ENCODE results near the gene U2AF2. TPM values are rescaled to one million over a fixed set of nuclear protein-coding genes. Genes with fewer than 3 reads are reported as not detected.

U2AF2 gene
- total RNA-seq = 121 and 156 TPM in 2 replicates

GRCh38 chr19:55654868-55655647 is at the start of gene U2AF2:
TSS of gene U2AF2 (plus strand) at chr19:55655035. CDS start at chr19:55655105, 70 bp downstream.

GRCh38 chr19:55605637-55606470 is 49.0 kb upstream of the U2AF2 start, which contains the start of gene ZNF865:
TSS of gene ZNF865 (plus strand) at chr19:55605647. CDS start at chr19:55613619, 7,972 bp downstream.

GRCh38 chr19:55624109-55625003 is 30.5 kb upstream of the U2AF2 start, which contains the start of gene ZNF784:
TSS of gene ZNF784 (minus strand) at chr19:55624566. CDS start at chr19:55624561, 5 bp downstream.

GRCh38 chr19:55640577-55641425 is 14.0 kb upstream of the U2AF2 start, which contains the start of gene ZNF580:
TSS of gene ZNF580 (plus strand) at chr19:55641002. CDS start at chr19:55642509, 1,507 bp downstream.

GRCh38 chr19:55643003-55643886 is 11.6 kb upstream of the U2AF2 start, which contains the start of gene ZNF581:
TSS of gene ZNF581 (plus strand) at chr19:55643649. CDS start at chr19:55644572, 923 bp downstream.

GRCh38 chr19:55647732-55648584 is 6.9 kb upstream of the U2AF2 start, which contains the start of gene CCDC106:
TSS of gene CCDC106 (plus strand) at chr19:55648212. CDS start at chr19:55649047, 835 bp downstream.

GRCh38 chr19:55674841-55675660 is 20.2 kb downstream of the U2AF2 start, which contains the start of gene EPN1:
TSS of gene EPN1 (plus strand) at chr19:55675226. CDS start at chr19:55678628, 3,402 bp downstream.

Other genes with a start within 250 kb of the U2AF2 start
- gene UBE2S, start 247.2 kb upstream of the U2AF2 start, total RNA-seq = 26.8 and 37.9 TPM in 2 replicates
- not detected in 2 replicates for gene SHISA7, start 211.7 kb upstream of the U2AF2 start, total RNA-seq
- 34.8 and 39.6 TPM in 2 replicates for gene ISOC2, start 193.4 kb upstream of the U2AF2 start, total RNA-seq
- gene C19orf85, start 190.3 kb upstream of the U2AF2 start, total RNA-seq = not detected in 2 replicates
- gene ZNF628, start 178.4 kb upstream of the U2AF2 start, total RNA-seq = 1.4 and 4.4 TPM in 2 replicates
- 2.1 and 2.7 TPM in 2 replicates for gene NAT14, start 169.8 kb upstream of the U2AF2 start, total RNA-seq
- 0.36 TPM in 1 of 2 replicates, not detected in the other for gene SSC5D, start 166.6 kb upstream of the U2AF2 start, total RNA-seq
- not detected in 2 replicates for gene SBK2, start 117.9 kb upstream of the U2AF2 start, total RNA-seq
- gene SBK3, start 109.5 kb upstream of the U2AF2 start, total RNA-seq = not detected in 2 replicates
- 2.4 and 6.7 TPM in 2 replicates for gene ZNF579, start 74.2 kb upstream of the U2AF2 start, total RNA-seq
- gene FIZ1, start 55.5 kb upstream of the U2AF2 start, total RNA-seq = 4.8 and 5.4 TPM in 2 replicates
- gene ZNF524, start 54.7 kb upstream of the U2AF2 start, total RNA-seq = 14.8 and 16.1 TPM in 2 replicates
- 0.68 and 4.1 TPM in 2 replicates for gene ZNF865, start 49.4 kb upstream of the U2AF2 start, total RNA-seq
- gene ZNF784, start 30.5 kb upstream of the U2AF2 start, total RNA-seq = 4.1 and 5.1 TPM in 2 replicates
- gene ZNF580, start 14.0 kb upstream of the U2AF2 start, total RNA-seq = 3.1 and 4.6 TPM in 2 replicates
- 14.4 and 16.8 TPM in 2 replicates for gene ZNF581, start 11.4 kb upstream of the U2AF2 start, total RNA-seq
- 3.1 and 6.5 TPM in 2 replicates for gene CCDC106, start 6.8 kb upstream of the U2AF2 start, total RNA-seq
- gene EPN1, start 20.2 kb downstream of the U2AF2 start, total RNA-seq = 21.5 and 192 TPM in 2 replicates
- gene NLRP9, start 83.4 kb downstream of the U2AF2 start, total RNA-seq = not detected in 2 replicates
- not detected in 2 replicates for gene RFPL4A, start 104.1 kb downstream of the U2AF2 start, total RNA-seq
- gene RFPL4AL1, start 114.1 kb downstream of the U2AF2 start, total RNA-seq = not detected in 2 replicates
- not detected in 2 replicates for gene NLRP11, start 177.0 kb downstream of the U2AF2 start, total RNA-seq
- gene NLRP4, start 181.5 kb downstream of the U2AF2 start, total RNA-seq = not detected in 2 replicates

All from nasal cavity respiratory epithelium epithelial cell of viscerocranial mucosa (primary cell).